Thymus (tissue), 11 donors: Measurements from ENCODE around the gene TUNAR. TPM values are rescaled to one million over a fixed set of nuclear protein-coding genes. Genes with fewer than 3 reads are reported as not detected.

Experiments
- DNase-seq, 9 donors: peaks; one replicate each; pipeline ENCODE4 v3.0.0-alpha.2; 2013; ENCODE audit warnings: low spot score in 9 of 9, low read depth in 6 of 9, missing footprints in 1 of 9
- H3K27ac ChIP-seq, 2 donors: one replicate each; pipeline ENCODE4 v1.5.1; 2013; ENCODE audit warnings: control low read depth in 1 of 2, low read depth in 1 of 2, low read length in 1 of 2, mild to moderate bottlenecking in 1 of 2, moderate library complexity in 1 of 2
- H3K27me3 ChIP-seq, 2 donors: one replicate each; pipeline ENCODE4 v1.5.1; 2013; ENCODE audit warnings: low read length in 1 of 2; ENCODE audit not compliant: control insufficient read depth in 2 of 2, insufficient read depth in 1 of 2
- H3K36me3 ChIP-seq, 2 donors: one replicate each; pipeline ENCODE4 v1.5.1; 2013; ENCODE audit warnings: low read length in 1 of 2, mild to moderate bottlenecking in 1 of 2, moderate library complexity in 1 of 2; ENCODE audit not compliant: control insufficient read depth in 2 of 2, insufficient read depth in 2 of 2
- H3K4me1 ChIP-seq, 2 donors: one replicate each; pipeline ENCODE4 v1.5.1; 2013; ENCODE audit warnings: low read length in 2 of 2; ENCODE audit not compliant: control insufficient read depth in 2 of 2, insufficient read depth in 2 of 2
- H3K4me3 ChIP-seq, 2 donors: one replicate each; pipeline ENCODE4 v1.5.1; 2013; ENCODE audit warnings: low read length in 2 of 2, control low read depth in 1 of 2, mild to moderate bottlenecking in 1 of 2
- H3K9me3 ChIP-seq, 2 donors: one replicate each; pipeline ENCODE4 v1.5.1; 2013; ENCODE audit warnings: low read length in 1 of 2, mild to moderate bottlenecking in 1 of 2; ENCODE audit not compliant: control insufficient read depth in 2 of 2, insufficient read depth in 1 of 2
- WGBS: extraction: QIAGEN DNeasy Blood & Tissue Kit; methylation state at CpG from one replicate; pipeline ENCODE4 v1.1.7; 2013; 5-methylcytosine and 5-hydroxymethylcytosine counted together
- polyA plus RNA-seq: library from polyadenylated mRNA; stranded (reverse); fragments of 200-250 nt; gene quantifications from one replicate; pipeline ENCODE4 v1.2.3, GENCODE V29; 2013
- total RNA-seq: library from RNA; stranded (reverse); fragments of 120-200 nt; gene quantifications from one replicate; pipeline ENCODE4 v1.2.4, GENCODE V29; 2013
- donor health status: healthy.

The TUNAR gene
- total and polyA plus RNA-seq, 2 donors, result 0.09 to 0.18 TPM

DNA sequence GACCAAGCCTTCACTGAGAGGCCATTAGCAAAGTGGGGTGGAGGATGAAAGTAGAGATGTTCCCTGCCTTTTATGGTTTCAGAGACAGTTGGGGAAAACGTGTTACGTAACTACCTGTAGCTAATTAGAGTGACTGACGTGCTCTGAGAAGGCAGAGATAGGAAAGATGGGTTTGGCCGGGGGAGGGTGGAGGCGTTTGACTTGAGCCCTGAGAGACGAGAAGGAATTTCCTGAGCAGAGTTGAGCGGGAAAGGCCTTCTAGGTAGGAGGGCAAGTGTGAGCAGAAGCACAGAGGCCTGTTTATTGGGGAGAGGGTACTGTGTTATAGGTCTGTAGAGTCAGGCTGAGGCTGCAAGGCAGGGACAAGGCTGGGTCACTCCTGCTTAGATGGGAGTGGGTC lies 8.6 kb downstream of the TUNAR start:
- H3K9me3 ChIP-seq, result no peaks in the 10 kb centered on the region
- H3K27ac ChIP-seq, result no peak overlapping the region
- WGBS, result 59% methylated on average over 7 of the region's 7 CpGs
- H3K4me3 ChIP-seq, result no peak overlapping the region
- DNase-seq, result no peak
- H3K4me1 ChIP-seq, result no peaks in the 10 kb centered on the region
- H3K27me3 ChIP-seq, result no peaks in the 10 kb centered on the region
- H3K36me3 ChIP-seq, result no peaks in the 10 kb centered on the region

DNA sequence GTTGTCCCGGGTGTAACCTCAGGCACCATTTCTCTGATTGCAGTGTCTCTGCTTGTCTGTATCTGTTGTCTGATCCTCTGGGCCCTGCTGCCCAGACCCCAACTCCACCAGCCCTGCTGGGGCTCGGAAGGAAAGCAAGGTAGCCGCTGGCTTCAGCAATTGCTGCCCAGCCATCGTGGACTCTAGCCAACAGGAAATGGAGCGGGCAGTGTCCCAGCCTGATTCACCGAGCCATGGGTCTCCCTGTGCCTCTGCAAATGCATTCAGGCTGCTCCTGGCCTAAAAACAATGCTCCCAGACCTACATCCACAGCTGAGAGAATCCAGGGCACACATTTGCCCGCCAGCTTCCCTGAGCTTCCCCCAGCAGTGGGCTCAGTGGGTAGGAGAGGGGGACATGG lies 9.2 kb downstream of the TUNAR start:
- Histone ChIP-seq H3K9me3 (no peaks in the 10 kb centered on the region), H3K27me3 (no peaks in the 10 kb centered on the region), H3K36me3 (no peaks in the 10 kb centered on the region), H3K4me3 (no peak overlapping the region), H3K4me1 (no peaks in the 10 kb centered on the region), H3K27ac (no peak overlapping the region)
- DNase-seq, result no peak
- whole genome bisulfite sequencing, result 75% methylated on average over 7 of the region's 7 CpGs

DNA sequence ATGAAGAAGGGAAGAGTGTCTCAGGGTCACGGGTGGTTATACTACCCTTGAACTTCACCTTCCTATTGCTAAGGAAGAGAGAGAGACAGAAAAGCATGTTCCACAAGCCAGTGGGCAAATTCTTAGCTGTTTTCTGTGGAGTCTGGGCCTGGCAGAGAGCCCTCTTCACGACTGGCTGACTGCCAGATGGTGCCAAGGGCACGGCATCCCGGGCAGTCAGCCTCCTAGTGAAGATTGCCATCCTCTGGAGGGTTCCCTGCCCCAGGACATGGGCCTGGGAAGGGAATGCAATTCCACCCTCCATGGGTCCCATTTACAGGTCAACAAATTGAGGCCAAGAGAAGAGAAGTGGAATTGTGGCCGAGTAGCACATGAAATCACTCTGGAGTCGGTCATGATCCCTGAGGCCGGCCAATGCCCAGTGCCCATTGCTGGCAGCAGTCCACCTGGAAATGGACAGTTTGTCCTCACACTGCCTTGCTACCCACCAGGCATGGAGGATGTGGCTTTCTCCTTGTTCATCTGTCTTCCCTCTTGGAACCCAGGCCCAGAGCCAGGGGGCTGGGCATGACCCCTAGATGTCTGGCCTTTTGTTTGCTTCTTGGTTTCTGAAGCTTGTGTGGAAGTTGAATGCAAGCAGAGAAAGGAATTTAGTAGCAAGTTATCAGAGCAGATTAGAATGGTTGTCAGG lies 9.9 kb downstream of the TUNAR start:
- 90% methylated on average over 7 of the region's 7 CpGs for WGBS

DNA sequence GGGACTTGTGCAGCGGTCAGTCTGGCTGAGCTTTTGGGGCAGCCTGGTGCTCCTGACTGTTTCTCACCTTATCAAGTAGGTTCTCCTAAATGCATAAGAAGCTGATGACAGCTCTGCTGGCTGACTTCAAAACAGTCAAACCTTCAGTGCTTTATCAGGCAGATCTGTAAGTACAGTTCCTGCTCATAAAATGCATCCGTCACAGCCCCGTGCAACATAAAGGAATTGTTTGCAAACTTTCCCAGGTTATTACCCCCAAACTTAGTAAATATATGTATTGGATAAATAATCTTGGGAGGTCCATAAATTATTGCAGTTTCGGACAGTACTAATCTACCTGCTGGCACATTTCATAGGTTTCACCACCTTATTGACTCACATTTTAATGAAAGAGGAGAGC lies 10.7 kb downstream of the TUNAR start:
- WGBS, result 85% methylated on average over 4 of the region's 4 CpGs
- no peak for DNase-seq

More for the DNA sequence above, 9.9 kb downstream of the TUNAR start:
- H3K9me3 ChIP-seq, result no peaks in the 10 kb centered on the region
- DNase-seq, result no peak
- no peaks in the 10 kb centered on the region for H3K27me3 ChIP-seq
- H3K4me3 ChIP-seq, result no peak overlapping the region
- no peaks in the 10 kb centered on the region for H3K36me3 ChIP-seq
- H3K27ac ChIP-seq, result no peak overlapping the region
- no peaks in the 10 kb centered on the region for H3K4me1 ChIP-seq

DNA sequence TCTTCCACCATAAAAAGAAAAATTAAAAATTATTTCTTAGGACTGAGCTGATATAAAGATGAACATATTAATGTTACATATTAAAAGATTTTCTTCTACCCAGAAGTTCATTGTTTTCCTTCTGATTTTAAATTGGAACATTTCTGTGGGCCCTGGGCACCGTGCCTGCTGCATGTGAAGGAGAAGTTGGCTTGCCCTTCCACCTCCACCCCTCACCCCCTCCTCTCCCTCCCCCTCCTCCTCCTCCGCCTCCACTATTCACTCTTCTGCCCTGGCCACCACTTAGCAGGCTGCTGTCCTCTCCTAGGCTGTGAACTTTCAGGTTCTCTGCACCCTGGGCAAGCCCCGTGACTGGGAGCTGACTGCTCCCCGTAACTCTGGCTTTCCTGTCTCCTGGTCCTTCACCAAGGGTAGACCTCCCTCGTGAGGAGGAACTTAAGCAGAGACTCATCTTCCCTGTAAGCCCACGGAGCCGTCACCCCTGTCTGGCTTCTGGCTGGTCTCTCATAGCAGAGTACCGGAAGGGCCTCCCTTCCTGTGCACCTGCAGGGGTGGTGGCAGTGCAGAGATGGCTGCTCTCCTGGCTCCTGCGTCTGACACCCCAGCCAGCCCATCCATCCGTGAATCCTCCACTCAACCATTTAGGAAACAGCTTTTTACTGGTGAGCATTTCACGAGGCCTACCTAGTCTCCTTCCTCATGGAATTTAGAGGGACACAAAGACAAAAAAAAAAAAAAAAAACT lies 12.8 kb downstream of the TUNAR start:
- H3K4me1 ChIP-seq, result no peaks in the 10 kb centered on the region
- WGBS, result 80% methylated on average over 11 of the region's 11 CpGs
- no peaks in the 10 kb centered on the region for H3K9me3 ChIP-seq
- H3K36me3 ChIP-seq, result no peaks in the 10 kb centered on the region
- no peak overlapping the region for H3K27ac ChIP-seq
- H3K27me3 ChIP-seq, result no peaks in the 10 kb centered on the region
- no peak for DNase-seq
- no peak overlapping the region for H3K4me3 ChIP-seq

More for the DNA sequence above, 10.7 kb downstream of the TUNAR start:
- no peaks in the 10 kb centered on the region for H3K4me1 ChIP-seq
- H3K4me3 ChIP-seq, result no peak overlapping the region
- no peaks in the 10 kb centered on the region for H3K9me3 ChIP-seq
- H3K27me3 ChIP-seq, result no peaks in the 10 kb centered on the region
- H3K36me3 ChIP-seq, result no peaks in the 10 kb centered on the region
- H3K27ac ChIP-seq, result no peak overlapping the region

DNA sequence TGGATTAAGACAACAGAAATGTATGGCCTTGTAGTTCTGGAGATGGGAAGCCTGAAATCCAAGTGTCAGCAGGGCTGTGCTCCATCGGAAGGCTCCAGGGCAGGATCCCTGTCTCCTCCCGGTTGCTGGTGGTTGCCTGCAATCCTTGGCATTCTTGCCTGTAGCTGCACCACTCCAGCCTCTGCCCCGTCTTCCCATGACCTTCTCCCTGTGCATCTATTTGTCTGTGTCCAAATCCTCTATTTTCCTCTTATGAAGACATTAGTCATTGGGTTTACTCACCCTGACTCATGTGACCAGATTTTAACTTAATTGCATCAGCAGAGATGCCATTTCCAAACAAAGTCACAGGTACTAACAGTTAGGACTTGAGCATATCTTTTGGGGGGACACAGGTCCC lies 15.1 kb downstream of the TUNAR start:
- H3K4me1 ChIP-seq, result no peaks in the 10 kb centered on the region
- no peak overlapping the region for H3K27ac ChIP-seq
- WGBS, result 89% methylated on average over 3 of the region's 3 CpGs
- no peaks in the 10 kb centered on the region for H3K9me3 ChIP-seq
- H3K27me3 ChIP-seq, result no peaks in the 10 kb centered on the region
- H3K36me3 ChIP-seq, result no peaks in the 10 kb centered on the region
- DNase-seq, result no peak
- H3K4me3 ChIP-seq, result no peak overlapping the region

DNA sequence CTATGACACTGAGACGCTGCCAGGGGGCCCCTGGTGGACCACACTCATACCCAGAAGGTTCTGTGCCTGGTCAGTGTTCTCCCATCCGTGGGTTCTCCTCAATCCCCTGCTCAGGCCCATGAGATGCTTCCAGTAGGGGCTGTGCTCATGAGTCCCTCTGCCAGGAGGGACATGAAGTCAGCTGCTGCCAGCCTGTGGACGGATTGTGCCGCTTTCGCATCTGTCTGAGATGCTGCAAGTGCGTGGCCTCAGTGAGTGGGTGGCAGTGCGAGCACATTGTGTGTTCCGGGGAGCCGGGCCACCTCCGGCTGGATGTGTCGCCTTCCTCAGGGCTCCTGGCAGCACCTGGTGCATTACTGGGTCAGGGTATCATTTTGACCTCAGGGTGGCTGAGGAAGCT lies 15.5 kb downstream of the TUNAR start:
- Histone ChIP-seq H3K4me3 (no peak overlapping the region), H3K9me3 (no peaks in the 10 kb centered on the region), H3K4me1 (no peaks in the 10 kb centered on the region), H3K27me3 (no peaks in the 10 kb centered on the region), H3K36me3 (no peaks in the 10 kb centered on the region), H3K27ac (no peak overlapping the region)
- DNase-seq, result no peak
- WGBS, result 94% methylated on average over 11 of the region's 11 CpGs

DNA sequence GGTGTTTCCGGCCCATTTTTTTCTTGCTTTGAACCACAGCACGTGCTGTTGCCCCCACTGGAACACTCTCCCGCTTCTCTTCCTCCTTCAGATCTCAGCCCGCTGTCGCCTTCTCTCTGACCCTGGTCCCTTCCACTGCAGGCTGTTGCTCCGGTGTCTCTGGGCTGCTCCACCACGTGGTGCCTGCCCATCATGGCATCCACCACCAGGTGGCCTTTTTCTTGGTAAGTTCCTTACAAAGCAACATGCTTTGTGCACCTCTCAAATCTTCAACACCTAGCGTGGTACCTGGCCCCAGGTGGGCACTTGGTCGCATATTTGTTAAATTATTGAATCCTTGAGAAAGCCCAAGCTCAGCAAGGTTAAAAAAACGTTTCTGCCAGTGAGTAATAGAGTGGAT lies 19.1 kb downstream of the TUNAR start:
- no peaks in the 10 kb centered on the region for H3K9me3 ChIP-seq
- peak in 2 of 9 donors; percentile 4 to 5 for DNase-seq
- H3K36me3 ChIP-seq, result no peaks in the 10 kb centered on the region
- no peaks in the 10 kb centered on the region for H3K27me3 ChIP-seq
- H3K4me3 ChIP-seq, result no peak overlapping the region
- H3K4me1 ChIP-seq, result no peaks in the 10 kb centered on the region
- no peak overlapping the region for H3K27ac ChIP-seq
- 54% methylated on average over 10 of the region's 10 CpGs for WGBS

DNA sequence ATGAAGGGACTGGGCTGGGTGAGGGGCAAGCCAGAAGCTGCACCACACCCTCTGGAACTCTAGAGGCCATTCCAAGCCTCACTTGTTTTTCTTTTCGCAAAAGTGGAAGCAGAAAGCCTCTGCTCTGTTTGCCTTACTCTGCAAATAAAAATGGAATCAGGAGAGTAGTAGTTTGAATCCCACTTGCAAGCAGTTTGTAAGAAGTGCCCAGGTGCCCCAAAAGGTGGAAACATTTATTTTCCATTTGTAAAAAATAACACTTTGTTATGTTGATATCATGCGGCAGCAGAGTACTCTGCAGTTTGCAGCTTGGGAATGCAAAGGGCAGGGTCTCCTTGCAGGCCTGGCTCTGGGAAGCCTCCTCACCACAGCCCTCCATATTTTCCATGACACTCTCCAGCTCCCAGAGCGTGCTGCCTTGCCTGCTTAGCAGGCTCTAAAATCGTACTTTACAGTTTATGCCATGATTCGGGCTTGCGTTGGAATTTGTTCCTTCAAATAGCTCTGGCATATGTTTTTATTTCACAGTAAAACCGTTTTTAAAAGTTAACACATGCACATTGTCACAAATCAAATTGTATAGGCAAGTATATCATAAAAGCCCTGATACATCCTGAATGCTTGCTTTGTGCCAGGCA lies 20.0 kb downstream of the TUNAR start:
- Histone ChIP-seq H3K4me3 (no peak overlapping the region), H3K27me3 (no peaks in the 10 kb centered on the region), H3K27ac (no peak overlapping the region), H3K4me1 (no peaks in the 10 kb centered on the region), H3K36me3 (no peaks in the 10 kb centered on the region), H3K9me3 (no peaks in the 10 kb centered on the region)
- WGBS, result 80% methylated on average over 7 of the region's 7 CpGs
- DNase-seq, result no peak
